ENCODE measurements around the gene CCNB2. TPM values are rescaled to one million over a fixed set of nuclear protein-coding genes. Genes with fewer than 3 reads are reported as not detected.

The CCNB2 gene
- total and polyA plus RNA-seq, 10 of the 15 experiments (the other 5 are each of a cell fraction or from before 2014, with no cell fraction given): 74.1 to 211 (median 103) TPM

GRCh38 chr15:59173194-59173593, 68.2 kb downstream of the CCNB2 start:
- Histone ChIP-seq H4K20me1 (ENCODE audit: control insufficient read depth, insufficient read depth) (no peaks in the 10 kb centered on the region), H3K27ac (ENCODE audit: control insufficient read depth, insufficient read depth) (no peak overlapping the region), H3K4me1 (ENCODE audit: control insufficient read depth, insufficient read depth, low read length) (no peaks in the 10 kb centered on the region; the same call in 1 of the 2 replicates), H3K79me2 (ENCODE audit: control insufficient read depth, insufficient read depth, low read length) (no peaks in the 10 kb centered on the region), H3K36me3 (ENCODE audit: control insufficient read depth in 2 of 2, insufficient read depth in 2 of 2, low read length in 1 of 2) (peaks cover 16 to 35% of the 10 kb centered on the region in 2 experiments), H3K9ac (ENCODE audit: control insufficient read depth, insufficient read depth, low read length) (no peak overlapping the region), H3K9me3 (replicated peaks; ENCODE audit: control insufficient read depth, insufficient read depth, low read length) (no peaks in the 10 kb centered on the region), H3K4me2 (ENCODE audit: control insufficient read depth, insufficient read depth) (no peak overlapping the region), H3K27me3 (replicated peaks in 1 of 2; ENCODE audit: control insufficient read depth in 2 of 2, insufficient read depth in 2 of 2, low read length in 1 of 2) (no peaks in the 10 kb centered on the region), H3K4me3 (no peak overlapping the region), H2AFZ (ENCODE audit: control insufficient read depth, low read depth, low read length) (no peak overlapping the region)
- ChIA-PET CTCF (interaction anchor here (0.6 to 2.7 kb wide), 8 partner anchors 11 to 356 kb away, joined by 3 to 19 read pairs (median 6); no protein-coding TSS in a partner anchor), POLR2A (no interaction called here), RAD21 (ENCODE audit: unreplicated experiment) (interaction anchor here (1.5 kb wide), 1 partner anchor 225 kb away, joined by 3 read pairs; no protein-coding TSS in a partner anchor), SMC1A (ENCODE audit: uncharacterized antibody, unreplicated experiment) (interaction anchor here (0.6 to 2.1 kb wide), 3 partner anchors 73 to 239 kb away, joined by 3 to 11 read pairs (median 3); no protein-coding TSS in a partner anchor)
- no TSS peak for BruUV-seq (replicated peaks)
- no peak for DNase-seq (ENCODE audit: low read depth, low spot score)
- ATAC-seq: no peak
- no peak for FAIRE-seq
- WGBS (ENCODE audit: insufficient coverage, insufficient replicate concordance, low lambda C conversion rate, missing lambda C conversion rate): 91% methylated on average over 5 of the region's 5 CpGs
- intact Hi-C loops (cut with micrococcal nuclease; ENCODE audit: unreplicated experiment) (no loop called here), in situ Hi-C loops (cut with MboI) (no loop called here)
- TF ChIP-seq PAX5 (IDR thresholded peaks at IDR 0.05; ENCODE audit: borderline replicate concordance, low read depth, low read length) (no peak), MEF2A (IDR thresholded peaks at IDR 0.05; ENCODE audit: insufficient read depth, low read depth, low read length) (no peak), SKIL (IDR thresholded peaks at IDR 0.05; ENCODE audit: low read depth, poor library complexity, severe bottlenecking) (no peak), FOXK2 (IDR thresholded peaks at IDR 0.05) (no peak), FOXM1 (IDR thresholded peaks at IDR 0.05; ENCODE audit: low read depth, low read length) (no peak), TCF12 (IDR thresholded peaks at IDR 0.05; ENCODE audit: low read depth, low read length) (no peak), EGR1 (IDR thresholded peaks at IDR 0.05; ENCODE audit: borderline replicate concordance in 1 of 2, low read depth in 2 of 2, low read length in 2 of 2) (no peak), GATAD2B (conservative IDR thresholded peaks at IDR 0.05; ENCODE audit: low read depth) (no peak), PML (IDR thresholded peaks at IDR 0.05; ENCODE audit: low read length) (no peak), MLLT1 (IDR thresholded peaks at IDR 0.05) (no peak), STAT3 (IDR thresholded peaks at IDR 0.05; ENCODE audit: low read depth, low read length) (no peak), ZZZ3 (IDR thresholded peaks at IDR 0.05; ENCODE audit: control insufficient read depth, insufficient read length, low read depth) (no peak), YY1 (IDR thresholded peaks at IDR 0.05; ENCODE audit: low read depth, low read length) (no peak), TCF7 (IDR thresholded peaks at IDR 0.05; ENCODE audit: borderline replicate concordance) (no peak), TCF3 (IDR thresholded peaks at IDR 0.05; ENCODE audit: borderline replicate concordance, insufficient read depth, low read depth, low read length) (no peak), RB1 (IDR thresholded peaks at IDR 0.05; ENCODE audit: borderline replicate concordance) (no peak)
- TF ChIP-seq, protein P1, sequence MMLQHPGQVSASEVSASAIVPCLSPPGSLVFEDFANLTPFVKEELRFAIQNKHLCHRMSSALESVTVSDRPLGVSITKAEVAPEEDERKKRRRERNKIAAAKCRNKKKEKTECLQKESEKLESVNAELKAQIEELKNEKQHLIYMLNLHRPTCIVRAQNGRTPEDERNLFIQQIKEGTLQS (IDR thresholded peaks at IDR 0.05; ENCODE audit: borderline replicate concordance, extremely low read depth, low read depth, low read length): no peak
- TF ChIP-seq, protein P2, sequence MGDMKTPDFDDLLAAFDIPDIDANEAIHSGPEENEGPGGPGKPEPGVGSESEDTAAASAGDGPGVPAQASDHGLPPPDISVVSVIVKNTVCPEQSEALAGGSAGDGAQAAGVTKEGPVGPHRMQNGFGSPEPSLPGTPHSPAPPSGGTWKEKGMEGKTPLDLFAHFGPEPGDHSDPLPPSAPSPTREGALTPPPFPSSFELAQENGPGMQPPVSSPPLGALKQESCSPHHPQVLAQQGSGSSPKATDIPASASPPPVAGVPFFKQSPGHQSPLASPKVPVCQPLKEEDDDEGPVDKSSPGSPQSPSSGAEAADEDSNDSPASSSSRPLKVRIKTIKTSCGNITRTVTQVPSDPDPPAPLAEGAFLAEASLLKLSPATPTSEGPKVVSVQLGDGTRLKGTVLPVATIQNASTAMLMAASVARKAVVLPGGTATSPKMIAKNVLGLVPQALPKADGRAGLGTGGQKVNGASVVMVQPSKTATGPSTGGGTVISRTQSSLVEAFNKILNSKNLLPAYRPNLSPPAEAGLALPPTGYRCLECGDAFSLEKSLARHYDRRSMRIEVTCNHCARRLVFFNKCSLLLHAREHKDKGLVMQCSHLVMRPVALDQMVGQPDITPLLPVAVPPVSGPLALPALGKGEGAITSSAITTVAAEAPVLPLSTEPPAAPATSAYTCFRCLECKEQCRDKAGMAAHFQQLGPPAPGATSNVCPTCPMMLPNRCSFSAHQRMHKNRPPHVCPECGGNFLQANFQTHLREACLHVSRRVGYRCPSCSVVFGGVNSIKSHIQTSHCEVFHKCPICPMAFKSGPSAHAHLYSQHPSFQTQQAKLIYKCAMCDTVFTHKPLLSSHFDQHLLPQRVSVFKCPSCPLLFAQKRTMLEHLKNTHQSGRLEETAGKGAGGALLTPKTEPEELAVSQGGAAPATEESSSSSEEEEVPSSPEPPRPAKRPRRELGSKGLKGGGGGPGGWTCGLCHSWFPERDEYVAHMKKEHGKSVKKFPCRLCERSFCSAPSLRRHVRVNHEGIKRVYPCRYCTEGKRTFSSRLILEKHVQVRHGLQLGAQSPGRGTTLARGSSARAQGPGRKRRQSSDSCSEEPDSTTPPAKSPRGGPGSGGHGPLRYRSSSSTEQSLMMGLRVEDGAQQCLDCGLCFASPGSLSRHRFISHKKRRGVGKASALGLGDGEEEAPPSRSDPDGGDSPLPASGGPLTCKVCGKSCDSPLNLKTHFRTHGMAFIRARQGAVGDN (IDR thresholded peaks at IDR 0.05): no peak

Data from GM12878 (cell line).